Brain microvascular endothelial cell (primary cell): Measurements from ENCODE around the gene UCP3.

ENCODE experiments used
- DNase-seq: peaks from one replicate; pipeline ENCODE4 v3.0.0-alpha.2; 2020
- H3K27ac ChIP-seq: fragments of 250-450 bp; sonication (Bioruptor Pico); 2 replicates; pipeline ENCODE4 v1.5.1; 2020; ENCODE audit warnings: mild to moderate bottlenecking, moderate library complexity
- H3K27me3 ChIP-seq: fragments of 250-450 bp; sonication (Bioruptor Pico); replicated peaks from 2 replicates; pipeline ENCODE4 v1.5.1; 2020; ENCODE audit warnings: mild to moderate bottlenecking
- H3K36me3 ChIP-seq: fragments of 250-450 bp; sonication (Bioruptor Pico); replicated peaks from 2 replicates; pipeline ENCODE4 v1.5.1; 2020; ENCODE audit warnings: mild to moderate bottlenecking
- H3K4me3 ChIP-seq: 2 replicates; pipeline ENCODE4 v1.5.1; 2011; ENCODE audit warnings: low read depth, mild to moderate bottlenecking, control low read depth, low read length, moderate library complexity
- in situ Hi-C: cut with HindIII; loops from 2 replicates; pipeline ENCODE4 v1.10.0; 2017; ENCODE audit warnings: low sequenced_read_pairs, low pct_ligation_motif_present
- TF ChIP-seq, protein P1 (sequence below): IDR thresholded peaks from 2 replicates; pipeline ENCODE4 v1.5.1; 2011; ENCODE audit warnings: low read depth, mild to moderate bottlenecking, moderate library complexity, low read length, control low read depth, inconsistent platforms; ENCODE audit errors: missing control alignments

The UCP3 gene

DNA sequence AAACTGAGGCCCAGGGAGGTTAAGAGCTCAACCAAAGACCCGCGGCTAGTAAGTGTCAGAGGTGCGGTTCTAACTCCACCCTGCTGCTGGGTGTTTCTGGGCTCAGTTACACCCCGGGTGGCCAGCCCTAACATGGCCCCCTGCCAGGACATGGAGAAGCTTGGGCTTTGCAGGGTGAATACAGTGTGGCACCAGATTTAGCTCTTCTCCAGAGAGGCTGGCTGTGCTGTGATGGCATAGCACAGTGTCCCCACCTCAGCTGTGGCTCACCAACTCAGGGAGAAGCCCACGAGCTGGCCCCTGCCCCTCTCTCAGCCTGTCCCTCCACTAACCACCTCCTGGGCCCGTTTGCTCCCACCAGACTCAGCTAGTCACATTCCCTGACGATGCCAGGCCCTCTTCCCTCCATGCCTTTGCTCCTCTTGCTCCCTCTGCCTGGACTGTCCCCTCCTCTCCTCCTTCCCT is 7.0 kb downstream of the UCP3 start:
- no peaks in the 10 kb centered on the region for H3K27me3 ChIP-seq
- no peak overlapping the region for H3K4me3 ChIP-seq
- in situ Hi-C loops, result no loop called here
- H3K36me3 ChIP-seq, result no peaks in the 10 kb centered on the region
- DNase-seq, result no peak
- TF ChIP-seq, protein P1, sequence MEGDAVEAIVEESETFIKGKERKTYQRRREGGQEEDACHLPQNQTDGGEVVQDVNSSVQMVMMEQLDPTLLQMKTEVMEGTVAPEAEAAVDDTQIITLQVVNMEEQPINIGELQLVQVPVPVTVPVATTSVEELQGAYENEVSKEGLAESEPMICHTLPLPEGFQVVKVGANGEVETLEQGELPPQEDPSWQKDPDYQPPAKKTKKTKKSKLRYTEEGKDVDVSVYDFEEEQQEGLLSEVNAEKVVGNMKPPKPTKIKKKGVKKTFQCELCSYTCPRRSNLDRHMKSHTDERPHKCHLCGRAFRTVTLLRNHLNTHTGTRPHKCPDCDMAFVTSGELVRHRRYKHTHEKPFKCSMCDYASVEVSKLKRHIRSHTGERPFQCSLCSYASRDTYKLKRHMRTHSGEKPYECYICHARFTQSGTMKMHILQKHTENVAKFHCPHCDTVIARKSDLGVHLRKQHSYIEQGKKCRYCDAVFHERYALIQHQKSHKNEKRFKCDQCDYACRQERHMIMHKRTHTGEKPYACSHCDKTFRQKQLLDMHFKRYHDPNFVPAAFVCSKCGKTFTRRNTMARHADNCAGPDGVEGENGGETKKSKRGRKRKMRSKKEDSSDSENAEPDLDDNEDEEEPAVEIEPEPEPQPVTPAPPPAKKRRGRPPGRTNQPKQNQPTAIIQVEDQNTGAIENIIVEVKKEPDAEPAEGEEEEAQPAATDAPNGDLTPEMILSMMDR, result no peak
- H3K27ac ChIP-seq, result no peak overlapping the region

- Histone ChIP-seq H3K27me3 (no peaks in the 10 kb centered on the region), H3K27ac (no peak overlapping the region), H3K36me3 (no peaks in the 10 kb centered on the region), H3K4me3 (no peak overlapping the region)
- TF ChIP-seq, protein P1, result no peak
- DNase-seq, result no peak
- in situ Hi-C loops, result no loop called here
These were observed 8.4 kb downstream of the UCP3 start for GRCh38 chr11:74000307-74001133.

DNA sequence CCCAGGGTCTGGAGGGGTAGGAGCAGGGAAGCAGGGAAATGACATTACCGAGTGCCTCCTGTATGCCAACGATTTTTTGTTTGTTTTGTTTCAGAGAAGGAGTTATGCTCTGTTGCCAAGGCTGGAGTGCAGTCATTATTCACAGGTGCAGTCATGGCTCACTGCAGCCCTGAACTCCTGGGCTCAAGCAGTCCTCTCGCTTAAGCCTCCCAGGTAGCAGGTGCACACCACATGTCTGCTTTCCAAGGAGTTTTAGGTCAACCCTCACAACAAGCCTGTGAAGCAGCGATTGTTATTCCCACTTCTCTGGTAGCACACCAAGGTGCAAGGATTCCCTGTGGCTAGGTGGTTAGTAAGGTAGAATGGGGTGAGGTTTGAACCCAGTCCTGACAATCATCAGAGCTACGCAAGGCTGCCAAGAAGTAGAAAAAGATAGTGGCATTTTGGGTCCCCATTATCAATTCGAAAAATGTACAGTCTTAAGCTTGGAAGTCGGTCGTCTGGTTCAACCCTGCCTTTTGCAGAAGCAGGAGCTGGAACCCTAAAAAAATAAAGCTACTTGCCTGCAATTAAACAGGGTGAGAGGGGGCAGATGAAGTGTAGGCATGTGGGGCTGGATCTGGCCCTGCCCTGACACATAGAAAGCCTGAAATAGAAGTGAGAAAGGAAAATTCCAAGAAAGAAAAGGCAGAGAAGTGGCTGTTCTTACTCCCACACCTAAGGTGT is 9.1 kb downstream of the UCP3 start:
- no peak for DNase-seq
- no peak overlapping the region for H3K4me3 ChIP-seq
- H3K36me3 ChIP-seq, result no peaks in the 10 kb centered on the region
- no peak overlapping the region for H3K27ac ChIP-seq
- no peaks in the 10 kb centered on the region for H3K27me3 ChIP-seq
- in situ Hi-C loops, result no loop called here
- TF ChIP-seq, protein P1, result no peak

GRCh38 chr11:73998846-73999575 is 9.9 kb downstream of the UCP3 start:
- TF ChIP-seq, protein P1, result no peak
- H3K4me3 ChIP-seq, result no peak overlapping the region
- in situ Hi-C loops, result no loop called here
- H3K36me3 ChIP-seq, result no peaks in the 10 kb centered on the region
- no peak for DNase-seq
- H3K27ac ChIP-seq, result no peak overlapping the region
- no peaks in the 10 kb centered on the region for H3K27me3 ChIP-seq

DNA sequence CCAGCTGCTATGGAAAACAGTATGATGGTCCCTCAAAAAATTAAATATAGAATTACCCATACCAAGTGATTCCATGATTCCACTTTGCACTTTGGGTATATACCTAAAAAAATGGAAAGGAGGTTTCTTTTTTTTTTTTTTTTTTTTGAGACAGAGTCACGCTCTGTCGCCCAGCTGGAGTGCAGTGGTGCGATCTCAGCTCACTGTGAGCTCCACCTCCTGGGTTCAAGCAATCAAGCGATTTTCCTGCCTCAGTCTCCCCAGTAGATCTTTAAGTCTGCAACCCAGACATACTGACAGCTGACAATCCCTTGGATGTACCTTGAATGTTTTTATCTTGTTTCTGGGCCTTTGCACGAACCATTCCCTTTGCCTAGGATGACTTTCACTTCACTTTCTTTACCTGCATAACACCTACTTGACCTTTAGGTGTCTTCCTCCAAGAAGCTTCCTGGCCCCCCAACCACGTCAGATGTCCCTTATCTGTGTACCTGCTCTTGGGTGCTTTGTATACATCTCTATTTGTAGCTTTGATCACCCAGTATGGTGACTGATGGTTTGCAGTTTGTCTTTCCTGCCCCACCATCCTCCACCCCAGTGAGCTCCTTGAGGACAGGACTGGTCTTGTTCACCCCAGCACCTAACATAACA is 11.6 kb downstream of the UCP3 start:
- H3K27me3 ChIP-seq, result no peaks in the 10 kb centered on the region
- TF ChIP-seq, protein P1, result no peak
- in situ Hi-C loops, result no loop called here
- H3K4me3 ChIP-seq, result no peak overlapping the region
- no peaks in the 10 kb centered on the region for H3K36me3 ChIP-seq
- H3K27ac ChIP-seq, result no peak overlapping the region
- no peak for DNase-seq
